Activated T-cell treated with anti-CD3 and anti-CD28 coated beads for 24 hours (primary cell): Measurements from ENCODE around the gene PPTC7.
"Not testable (repeated sequence)": the region's sequence is repeated elsewhere in the genome, so short reads cannot be mapped to it uniquely, and the experiment has no call there.

Source experiments
- DNase-seq: peaks from one replicate; pipeline ENCODE4 v3.0.0-alpha.2; 2020; ENCODE audit warnings: low read depth

PPTC7 gene

DNA sequence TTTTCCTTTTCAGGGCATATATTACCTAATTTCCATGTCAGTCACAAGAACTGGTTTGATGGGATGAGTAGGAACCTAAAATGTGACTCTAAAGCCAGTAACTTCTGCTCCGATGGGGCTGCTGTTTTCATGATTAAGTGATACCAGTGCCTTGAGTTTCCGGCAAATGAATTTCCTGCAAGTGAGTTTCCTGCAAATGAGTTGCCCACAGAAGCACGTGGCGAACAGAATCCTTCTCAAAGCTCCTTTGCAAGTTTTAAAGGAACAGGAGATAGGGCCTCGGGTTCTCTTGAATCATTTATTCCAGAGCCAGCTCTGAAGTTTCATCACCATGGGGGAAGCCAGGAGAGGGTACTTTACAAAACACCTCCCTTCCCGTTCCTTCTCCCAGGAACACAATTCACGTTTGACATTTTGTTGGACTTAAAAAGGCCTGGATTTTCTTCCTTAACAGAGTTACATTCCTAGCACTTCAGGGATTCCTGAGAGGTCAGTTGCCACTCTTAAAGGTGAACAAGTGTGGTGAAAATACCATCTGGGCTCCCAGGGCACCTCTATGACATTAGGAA, 2.2 kb upstream of the PPTC7 start:
- peak; percentile 32 for DNase-seq

DNA sequence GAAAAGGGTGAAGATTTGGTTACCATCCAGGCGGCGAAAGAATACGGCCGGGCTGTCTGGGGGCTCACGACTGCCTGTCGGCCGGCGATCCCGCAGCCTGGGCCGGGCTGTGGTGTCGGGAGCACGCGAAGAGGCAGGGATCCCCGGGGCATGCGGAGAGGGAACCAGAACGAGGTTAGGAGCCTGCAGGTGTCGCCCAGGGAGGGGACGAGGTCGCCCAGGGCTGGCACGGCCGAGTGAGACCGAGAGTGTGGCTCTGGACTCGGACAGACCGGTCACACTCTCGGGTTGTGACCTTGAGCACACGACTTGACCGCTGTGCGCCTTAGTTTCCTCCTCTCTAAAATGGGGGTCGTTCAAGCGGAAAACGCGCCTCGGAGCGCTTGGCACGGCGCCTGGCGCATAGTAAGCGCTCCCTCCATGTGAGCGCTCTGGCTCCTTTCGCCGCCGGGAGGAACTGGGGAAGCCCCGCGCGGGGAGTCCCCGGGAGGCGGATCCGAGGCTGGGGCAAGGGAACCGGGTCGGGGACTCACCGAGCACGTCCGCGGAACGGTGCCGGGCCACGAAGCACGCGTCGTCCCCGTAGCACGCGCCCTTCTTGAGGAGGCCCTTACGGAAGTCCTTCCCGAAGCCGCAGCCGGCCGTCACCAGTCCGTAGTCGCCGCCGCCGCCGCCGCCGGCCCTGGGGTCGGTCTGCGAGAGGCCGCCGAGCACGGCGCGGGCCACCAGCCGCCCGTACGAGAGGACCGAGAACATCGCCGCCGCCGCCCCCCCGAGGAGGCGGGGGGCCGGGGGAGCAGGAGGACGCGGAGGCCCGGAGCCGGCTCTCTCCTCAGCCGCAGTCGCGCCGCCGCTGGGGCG, 612 bp downstream of the PPTC7 start:
- DNase-seq: peak; percentile 78

DNA sequence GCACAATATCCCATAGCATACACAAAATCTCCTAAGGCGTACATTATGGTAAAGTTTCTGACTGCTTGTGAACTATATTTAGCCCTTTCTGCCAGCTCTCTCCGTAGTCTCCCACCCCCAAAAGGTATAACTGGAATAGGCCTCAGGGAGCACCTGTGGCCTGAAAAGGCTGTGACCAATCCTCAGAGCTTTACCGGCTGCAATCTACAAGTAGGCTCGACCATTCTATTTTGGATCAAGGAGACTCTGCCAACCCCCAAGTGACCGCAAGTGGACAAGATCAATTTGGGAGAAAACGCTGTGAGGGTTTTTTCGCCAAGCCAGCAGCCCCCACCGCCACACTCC, 1.2 kb downstream of the PPTC7 start:
- DNase-seq: no peak

DNA sequence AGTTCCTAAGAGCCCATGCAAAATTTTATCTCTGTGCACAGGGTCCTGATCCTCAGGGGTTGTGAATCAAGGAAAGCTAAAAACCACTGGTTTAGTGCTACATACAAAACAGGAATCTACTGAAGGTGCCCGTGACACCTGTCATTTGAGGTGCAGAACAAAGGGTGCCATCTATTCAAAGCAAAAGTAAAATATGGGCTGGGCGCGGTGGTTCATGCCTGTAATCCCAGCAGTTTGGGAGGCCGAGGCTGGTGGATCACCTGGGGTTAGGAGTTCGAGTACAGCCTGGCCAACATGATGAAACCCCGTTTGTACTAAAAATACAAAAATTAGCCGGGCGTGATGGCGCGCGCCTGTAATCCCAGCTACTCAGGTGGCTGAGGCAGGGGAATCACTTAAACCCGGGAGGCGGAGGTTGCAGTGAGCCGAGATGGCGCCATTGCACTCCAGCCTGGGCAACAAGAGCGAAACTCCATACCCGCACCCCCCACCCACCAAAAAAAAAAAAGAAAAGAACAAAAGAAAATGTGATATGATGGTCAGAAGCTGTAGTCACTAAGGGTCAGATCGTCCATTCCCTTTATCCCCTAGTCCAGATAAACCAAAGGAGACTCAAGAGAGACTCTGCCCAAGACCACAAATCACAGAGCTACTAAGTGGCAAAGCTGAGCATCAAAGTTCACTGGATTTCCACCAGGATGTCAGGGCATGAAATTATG, 3.4 kb downstream of the PPTC7 start:
- no peak for DNase-seq

DNA sequence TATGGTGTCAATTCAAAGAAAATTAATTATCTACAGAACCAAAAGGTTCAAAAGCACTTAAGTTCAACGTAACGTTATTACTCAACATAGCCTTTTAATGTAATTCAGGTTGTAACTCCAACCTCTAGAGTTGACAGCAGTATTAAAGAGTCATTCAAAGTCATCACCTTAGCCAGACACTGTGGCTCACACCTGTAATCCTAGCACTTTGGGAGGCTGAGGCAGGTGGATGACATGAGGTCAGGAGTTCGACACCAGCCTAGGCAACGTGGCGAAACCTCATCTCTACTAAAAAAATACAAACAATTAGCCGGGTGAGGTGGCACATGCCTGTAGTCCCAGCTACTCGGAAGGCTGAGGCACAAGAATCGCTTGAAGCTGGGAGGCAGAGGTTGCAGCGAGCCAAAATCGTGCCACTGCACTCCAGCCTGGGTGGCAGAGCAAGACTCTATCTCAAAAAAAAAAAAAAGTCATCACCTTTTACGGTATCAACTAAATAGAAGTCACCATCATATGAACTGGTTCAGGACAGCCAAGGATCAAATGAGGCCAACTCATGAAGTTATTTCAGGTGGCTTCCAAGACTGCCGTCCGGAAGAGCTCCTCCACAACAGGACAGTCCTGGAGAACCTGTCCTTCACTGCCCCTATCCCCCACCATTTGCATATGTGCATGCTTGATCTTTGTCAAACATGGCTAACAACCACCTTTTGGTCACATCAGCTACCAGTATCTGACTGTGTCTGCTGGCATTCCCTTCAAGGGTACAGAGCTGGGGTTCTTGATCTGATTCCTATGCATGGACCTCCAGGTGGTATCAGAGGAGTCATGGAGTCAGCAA, 4.2 kb downstream of the PPTC7 start:
- peak; percentile 20 for DNase-seq

DNA sequence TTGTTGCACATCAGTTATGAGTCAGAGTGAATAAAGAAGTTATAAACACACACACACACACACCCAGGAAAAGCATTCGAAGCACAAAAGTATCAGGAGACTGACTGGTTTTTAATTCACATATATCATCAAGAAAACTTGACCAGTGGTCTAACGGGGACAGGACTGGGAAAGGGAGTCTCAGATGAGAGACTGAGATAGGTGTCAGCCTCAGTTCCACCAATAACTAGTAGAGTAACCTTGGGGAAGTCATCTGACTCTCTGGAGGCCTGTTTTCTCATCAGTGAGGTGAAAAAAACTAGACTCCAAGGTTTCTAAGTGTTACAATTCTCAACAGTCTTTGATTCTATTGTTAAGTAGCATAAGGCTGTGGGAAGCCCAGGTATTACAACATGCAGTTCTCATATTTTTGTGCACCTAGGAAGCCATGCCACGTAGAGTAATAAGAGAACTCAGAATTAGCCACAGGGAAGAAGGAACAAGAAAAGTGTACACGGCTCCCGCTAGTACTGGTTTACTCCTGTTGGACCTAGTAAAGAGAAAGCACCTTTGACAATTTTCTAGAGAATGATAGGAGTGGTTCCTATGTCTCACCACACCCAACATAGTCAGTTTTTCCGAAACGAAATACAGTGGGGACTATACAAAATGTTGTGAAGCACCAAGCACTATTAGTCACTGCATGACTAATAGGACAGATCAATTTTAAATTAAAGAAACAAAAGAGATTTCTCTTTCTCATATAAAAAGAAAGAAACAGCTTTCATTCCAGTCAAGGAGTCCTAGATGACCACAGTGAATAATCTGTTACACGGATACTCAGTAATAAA, 5.0 kb downstream of the PPTC7 start:
- peak; percentile 40 for DNase-seq

DNA sequence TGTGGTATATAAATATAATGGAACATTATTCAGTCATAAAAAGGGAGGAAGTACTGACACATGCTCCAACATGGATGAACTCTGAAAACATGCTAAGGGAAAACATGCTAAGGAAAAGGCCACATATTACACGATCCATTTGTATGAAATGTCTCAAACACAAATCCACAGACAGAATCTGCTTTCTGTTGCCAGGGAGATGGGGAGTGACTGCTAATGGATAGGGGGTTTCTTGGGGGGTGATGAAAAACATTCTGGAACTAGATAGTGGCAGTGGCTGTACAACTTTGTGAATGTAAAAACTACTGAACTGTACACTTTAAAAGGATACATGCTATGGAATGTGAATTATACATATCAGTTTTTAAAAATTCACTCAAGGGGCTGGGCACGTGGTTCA, 6.6 kb downstream of the PPTC7 start:
- no peak for DNase-seq

DNA sequence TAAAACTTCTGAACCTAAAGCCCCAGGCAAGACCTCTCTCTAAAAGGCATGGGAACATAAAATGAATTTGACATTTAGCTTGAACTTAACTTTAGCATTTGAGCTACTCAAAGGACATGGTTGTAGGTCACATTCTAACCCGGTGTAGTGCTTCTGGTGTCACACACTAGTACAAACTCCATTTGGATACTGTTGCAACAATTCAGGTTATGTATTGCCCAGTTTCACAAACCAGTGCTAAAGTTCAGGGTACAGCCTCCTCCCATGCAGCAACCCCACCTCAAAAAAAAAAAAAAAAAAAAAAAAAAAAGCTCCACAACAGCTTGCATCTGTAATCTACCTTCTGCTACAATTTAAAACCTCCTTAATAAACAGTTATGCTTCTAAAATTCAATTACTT, 7.8 kb downstream of the PPTC7 start:
- no peak for DNase-seq

DNA sequence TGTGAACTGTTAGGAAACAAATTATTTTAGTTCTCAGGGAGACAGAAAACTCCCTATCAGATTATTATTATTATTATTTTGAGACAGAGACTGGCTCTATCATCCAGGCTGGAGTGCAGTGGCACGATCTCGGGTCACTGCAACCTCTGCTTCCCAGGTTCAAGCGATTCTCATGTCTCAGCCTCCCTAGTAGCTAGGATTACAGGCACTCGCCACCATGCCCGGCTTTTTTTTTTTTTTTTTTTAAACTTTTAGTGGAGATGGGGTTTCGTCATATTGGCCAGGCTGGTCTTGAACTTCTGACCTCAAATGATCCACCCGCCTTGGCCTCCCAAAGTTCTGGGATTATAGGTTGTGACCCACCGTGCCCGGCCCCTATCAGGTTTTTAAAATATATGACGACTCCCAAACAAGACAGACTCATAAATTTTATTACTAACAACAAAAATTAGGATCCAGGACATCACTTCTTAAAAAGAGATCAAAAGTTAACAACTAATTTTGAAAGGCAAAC, 8.3 kb downstream of the PPTC7 start:
- not testable (repeated sequence) for DNase-seq

DNA sequence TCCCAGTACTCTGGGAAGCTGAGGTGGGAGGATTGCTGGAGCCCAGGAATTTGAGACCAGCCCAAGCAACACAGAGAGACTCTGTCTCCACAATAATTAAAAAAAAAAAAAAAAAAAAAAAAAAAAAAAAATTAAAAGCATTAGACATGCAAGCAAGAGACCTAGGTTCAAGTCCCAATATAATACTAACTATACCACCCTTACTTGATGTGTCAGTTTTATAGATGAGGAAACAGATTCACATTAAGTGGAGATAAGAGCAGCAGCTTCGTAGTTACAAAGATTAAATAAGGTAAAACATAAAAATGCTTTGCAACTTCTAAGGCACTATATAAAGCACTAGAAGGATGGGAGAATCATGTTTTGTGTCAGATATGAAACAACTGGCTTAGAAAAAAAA, 9.1 kb downstream of the PPTC7 start:
- no peak for DNase-seq

DNA sequence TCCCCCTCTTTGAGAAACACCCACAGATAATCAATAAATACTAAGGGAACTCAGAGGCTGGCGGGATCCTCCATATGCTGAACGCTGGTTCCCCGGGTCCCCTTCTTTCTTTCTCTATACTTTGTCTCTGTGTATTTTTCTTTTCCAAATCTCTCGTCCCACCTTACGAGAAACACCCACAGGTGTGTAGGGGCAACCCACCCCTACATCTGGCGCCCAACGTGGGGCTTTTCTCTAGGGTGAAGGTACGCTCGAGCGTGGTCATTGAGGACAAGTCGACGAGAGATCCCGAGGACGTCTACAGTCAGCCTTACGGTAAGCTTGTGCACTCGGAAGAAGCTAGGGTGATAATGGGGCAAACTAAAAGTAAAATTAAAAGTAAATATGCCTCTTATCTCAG, 12.3 kb downstream of the PPTC7 start:
- not testable (repeated sequence) for DNase-seq

DNA sequence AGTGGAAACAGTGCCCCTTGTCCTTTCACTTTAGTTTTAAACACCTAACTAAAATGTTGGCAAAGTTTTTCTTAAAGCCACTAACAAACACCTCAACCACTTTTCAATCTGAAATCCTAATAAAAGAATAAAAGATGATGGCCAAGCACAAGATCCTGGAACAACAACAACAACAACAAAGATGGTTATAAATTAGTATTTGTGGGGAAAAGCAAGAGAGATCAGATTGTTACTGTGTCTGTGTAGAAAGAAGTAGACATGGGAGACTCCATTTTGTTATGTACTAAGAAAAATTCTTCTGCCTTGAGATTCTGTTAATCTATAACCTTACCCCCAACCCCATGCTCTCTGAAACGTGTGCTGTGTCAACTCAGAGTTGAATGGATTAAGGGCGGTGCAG, 13.3 kb downstream of the PPTC7 start:
- not testable (repeated sequence) for DNase-seq

DNA sequence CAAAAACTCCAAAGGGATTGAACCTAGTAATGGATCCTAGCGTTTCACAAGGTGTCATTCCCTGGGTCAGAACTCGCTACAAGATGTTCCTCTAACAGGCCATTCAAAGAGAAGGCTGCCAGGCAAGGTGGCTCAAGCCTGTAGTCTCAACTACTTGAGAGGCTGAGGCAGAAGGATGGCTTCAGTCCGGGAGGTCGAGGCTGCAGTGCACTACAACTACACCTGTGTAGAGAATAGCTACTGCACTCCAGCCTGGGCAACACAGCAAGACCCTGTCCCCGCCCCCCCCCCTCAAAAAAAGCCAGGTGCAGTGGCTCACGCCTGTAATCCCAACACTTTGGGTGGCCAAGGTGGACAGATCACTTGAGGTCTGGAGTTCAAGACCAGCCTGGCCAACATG, 14.4 kb downstream of the PPTC7 start:
- no peak for DNase-seq

DNA sequence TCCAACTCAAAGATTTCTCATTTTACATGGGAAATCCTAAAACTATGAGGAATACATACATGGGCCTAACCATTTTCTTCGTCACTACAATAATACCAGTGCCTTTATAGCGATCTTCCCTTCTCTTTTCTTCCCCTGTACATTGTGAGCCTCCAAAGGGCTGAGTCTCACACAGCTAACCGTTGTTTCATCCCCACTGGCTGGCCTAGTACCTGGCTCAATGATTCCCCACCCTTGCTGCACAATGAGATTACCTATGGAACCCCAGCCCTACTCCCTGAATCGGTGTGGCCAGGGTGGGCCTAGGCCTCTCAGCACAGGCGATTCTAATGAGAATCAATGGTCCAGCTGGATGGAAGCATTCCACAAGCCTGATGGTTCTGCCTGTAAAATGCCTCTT, 16.1 kb downstream of the PPTC7 start:
- no peak for DNase-seq

DNA sequence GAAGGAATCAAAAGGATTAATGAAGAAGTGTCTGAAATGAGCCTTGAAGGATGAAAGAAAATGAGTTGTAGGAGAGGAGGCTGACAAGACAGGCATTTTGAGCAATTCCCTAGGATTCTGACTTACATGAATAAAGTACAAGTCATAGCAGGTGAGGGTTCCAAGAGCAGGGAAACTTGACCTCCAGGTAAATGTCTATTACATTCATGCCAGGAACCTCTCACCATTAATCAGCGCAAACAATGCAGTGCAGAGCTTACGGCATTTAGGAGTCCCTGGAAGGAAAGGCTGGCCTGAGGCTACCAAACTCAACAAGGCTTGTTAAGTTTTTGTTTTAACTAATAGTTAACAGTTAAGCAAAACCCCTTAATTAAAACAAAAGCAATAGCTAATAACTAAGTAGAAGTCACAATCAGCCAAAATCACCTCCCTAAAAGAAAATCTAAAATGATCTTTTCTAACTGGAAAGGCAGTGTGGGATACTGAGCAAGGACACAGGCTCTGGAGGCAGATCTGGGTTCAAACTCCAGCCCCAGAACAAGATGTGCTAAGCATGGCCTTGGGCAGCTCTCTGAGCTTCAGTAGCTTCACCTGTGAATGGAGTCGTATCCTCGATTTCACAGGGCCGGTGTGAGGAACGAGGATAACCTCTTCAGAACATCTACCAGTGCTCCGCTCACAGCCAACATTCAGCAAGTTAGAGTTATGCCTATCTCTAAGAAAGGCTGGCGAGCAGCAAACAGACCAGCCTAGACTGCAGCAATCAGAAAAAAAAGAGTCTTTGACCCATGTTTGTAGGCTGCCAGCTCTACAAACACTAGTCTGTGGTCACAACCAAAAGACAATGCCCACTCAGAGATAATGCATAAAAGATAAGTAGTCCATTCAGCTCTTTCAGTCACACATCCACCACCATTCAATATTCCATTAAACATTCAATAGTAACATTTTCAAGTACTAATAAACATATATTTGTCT, 16.9 kb downstream of the PPTC7 start:
- DNase-seq: no peak

DNA sequence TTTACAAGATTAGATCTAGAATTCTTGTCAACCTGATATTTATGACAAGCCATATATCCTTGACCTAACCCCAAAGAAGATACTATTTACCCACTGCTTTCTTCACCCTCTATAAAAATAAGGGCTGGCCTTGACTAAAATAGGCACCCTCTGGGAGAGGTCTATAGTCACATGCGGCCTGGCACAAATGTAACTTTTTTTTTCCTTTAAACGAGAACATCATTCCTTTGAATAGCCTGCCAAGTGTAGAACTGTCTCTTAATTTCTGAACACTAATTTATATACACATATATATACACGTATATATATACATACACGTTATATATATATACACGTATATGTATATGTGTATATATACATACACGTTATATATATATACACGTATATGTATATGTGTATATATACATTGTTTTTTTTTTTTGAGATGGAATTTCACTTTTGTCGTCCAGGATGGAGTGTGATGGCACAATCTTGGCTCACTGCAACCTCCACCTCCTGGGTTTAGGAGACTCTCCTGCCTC, 18.6 kb downstream of the PPTC7 start:
- DNase-seq: no peak

DNA sequence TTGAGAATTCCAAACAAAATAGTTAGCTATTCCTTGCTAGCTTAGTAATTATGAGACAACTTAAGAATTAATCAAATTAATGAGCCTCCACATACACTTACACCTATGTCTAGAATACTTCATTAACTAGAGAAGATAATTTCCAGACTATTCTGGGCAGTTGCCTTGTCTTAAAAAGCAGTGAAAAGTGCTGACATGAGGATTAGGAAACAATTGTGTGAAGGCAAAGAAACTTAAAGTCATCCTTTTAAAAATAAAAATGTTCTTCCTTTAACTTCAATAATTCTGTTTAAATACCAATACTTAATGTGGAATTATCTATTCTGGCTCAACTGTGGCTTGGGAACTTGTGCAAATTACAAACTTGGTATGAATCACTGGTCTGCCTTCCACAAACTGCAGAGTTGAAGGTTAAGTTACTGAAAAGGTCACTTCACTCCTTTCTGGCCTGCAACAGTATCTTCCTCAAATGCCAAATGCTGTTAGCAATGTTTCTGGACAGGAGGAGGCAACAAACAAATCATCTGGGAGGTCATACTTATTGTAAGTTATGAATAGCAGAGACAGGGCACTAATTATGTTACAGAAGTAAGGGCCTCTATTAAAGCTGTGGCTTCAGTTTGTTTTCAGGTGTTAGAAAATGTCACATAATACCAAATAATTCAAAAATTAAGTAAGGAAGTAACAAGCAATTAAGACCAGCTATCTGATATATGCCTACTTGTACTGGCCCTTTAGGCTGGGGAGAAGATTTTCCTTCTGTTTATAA, 19.2 kb downstream of the PPTC7 start:
- no peak for DNase-seq

DNA sequence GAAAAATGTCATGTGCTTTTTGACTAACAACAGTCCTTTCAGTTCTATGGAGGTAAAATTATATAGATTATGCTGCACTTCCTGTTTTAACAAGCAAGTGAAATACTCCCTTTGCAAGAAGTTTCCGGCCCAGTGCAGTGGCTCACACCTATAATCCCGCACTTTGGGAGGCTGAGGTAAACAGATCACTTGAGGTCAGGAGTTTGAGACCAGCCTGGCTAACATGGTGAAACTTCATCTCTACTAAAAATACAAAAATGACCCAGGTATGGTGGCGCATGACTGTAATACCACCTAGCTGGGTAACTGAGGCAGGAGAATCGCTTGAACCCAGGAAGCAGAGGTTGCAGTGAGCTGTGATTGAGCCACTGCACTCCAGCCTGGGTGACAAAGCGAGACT, 20.7 kb downstream of the PPTC7 start:
- not testable (repeated sequence) for DNase-seq
